Progenitor cell of endocrine pancreas (in vitro differentiated cells): ENCODE results near the gene TMEM89. TPM values are rescaled to one million over a fixed set of nuclear protein-coding genes. Genes with fewer than 3 reads are reported as not detected.

Source experiments
- DNase-seq: peaks from one replicate; pipeline ENCODE4 v3.0.0; 2021; ENCODE audit warnings: low spot score; ENCODE audit not compliant: unreplicated experiment
- H3K27ac Mint-ChIP-seq: 2 replicates; pipeline ENCODE4 v1.8.0; 2021; ENCODE audit warnings: mild to moderate bottlenecking, moderate library complexity, mixed read lengths
- H3K27me3 Mint-ChIP-seq: 2 replicates; pipeline ENCODE4 v1.8.0; 2021; ENCODE audit warnings: mixed read lengths
- H3K36me3 Mint-ChIP-seq: 2 replicates; pipeline ENCODE4 v1.8.0; 2022; ENCODE audit warnings: mixed read lengths; ENCODE audit not compliant: insufficient read depth
- H3K4me1 Mint-ChIP-seq: 2 replicates; pipeline ENCODE4 v1.8.0; 2021; ENCODE audit warnings: low read depth, mixed read lengths
- H3K4me3 Mint-ChIP-seq: 2 replicates; pipeline ENCODE4 v1.8.0; 2021; ENCODE audit warnings: low read depth, mild to moderate bottlenecking, moderate library complexity, mixed read lengths
- H3K9me3 Mint-ChIP-seq: 2 replicates; pipeline ENCODE4 v1.8.0; 2021; ENCODE audit warnings: low read depth, mixed read lengths
- total RNA-seq: library from RNA; stranded (reverse); gene quantifications from 2 replicates; pipeline ENCODE4 v1.2.1, GENCODE V29; 2021
- TF ChIP-seq, protein P1 (sequence below): fragments of 200-600 bp; sonication (generic); IDR thresholded peaks from one replicate; pipeline ENCODE4 v1.5.0; 2021; ENCODE audit warnings: antibody characterized with exemption, mild to moderate bottlenecking; ENCODE audit not compliant: unreplicated experiment

Gene TMEM89
- total RNA-seq, 1 donor from 2014 or later = not detected

DNA sequence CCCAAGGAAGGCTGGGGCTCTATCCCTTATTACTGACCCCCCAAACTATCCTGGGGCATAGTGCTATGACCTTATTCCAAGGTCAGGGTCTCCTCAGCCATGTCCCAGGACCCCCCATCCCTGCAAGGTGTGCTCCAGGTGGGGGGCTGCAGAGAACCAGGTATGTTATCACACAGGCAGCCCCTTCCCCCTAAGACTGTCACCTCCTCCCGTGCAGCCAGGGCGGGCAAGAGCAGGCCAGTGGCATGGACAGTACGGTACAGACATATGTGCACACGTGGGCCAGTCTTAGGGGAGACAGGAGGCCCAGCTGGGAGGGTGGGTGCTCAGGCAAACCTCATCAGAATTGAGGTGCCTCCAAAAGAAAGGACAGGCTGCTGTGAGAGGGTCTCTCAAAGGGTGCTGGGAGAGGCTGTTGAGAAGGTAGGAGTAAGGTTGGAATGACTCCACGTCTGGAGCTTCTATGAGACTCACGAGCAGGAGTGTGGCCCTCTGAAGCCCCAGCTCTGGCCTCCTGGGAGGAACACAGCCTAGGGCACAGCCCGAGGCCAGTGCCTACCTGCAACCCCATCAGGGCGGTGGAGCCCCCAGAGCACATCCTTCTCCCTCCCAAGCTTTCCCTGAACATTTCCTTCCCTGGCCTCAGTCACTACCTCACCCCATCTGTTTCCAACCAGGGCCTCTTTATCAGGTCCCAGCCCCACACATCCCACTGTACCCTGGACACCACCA is 24.7 kb downstream of the TMEM89 start:
- peak overlapping the region; percentile 48 for H3K27ac Mint-ChIP-seq
- H3K4me3 Mint-ChIP-seq = no peak overlapping the region
- H3K36me3 Mint-ChIP-seq = peaks cover 4% of the 10 kb centered on the region

DNA sequence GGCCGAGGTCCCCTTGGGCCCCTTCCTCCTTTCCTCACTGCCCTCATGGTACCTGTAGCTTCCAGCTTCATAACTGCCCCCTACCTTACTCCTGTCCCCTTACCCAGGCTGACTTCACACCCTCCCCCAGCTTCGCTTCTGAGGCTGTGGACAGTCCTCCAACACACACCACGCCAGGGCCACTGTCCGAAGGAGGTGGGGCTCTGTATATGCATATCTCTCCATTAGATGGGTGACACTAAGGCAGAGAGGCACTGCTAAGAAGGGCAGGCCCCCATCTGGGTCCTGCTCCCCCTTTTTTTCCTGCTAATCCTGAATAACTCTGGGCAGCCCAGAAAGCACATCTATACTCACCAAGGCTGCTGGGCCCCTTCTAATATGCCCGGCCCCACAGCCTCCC is 25.4 kb downstream of the TMEM89 start:
- TF ChIP-seq, protein P1, sequence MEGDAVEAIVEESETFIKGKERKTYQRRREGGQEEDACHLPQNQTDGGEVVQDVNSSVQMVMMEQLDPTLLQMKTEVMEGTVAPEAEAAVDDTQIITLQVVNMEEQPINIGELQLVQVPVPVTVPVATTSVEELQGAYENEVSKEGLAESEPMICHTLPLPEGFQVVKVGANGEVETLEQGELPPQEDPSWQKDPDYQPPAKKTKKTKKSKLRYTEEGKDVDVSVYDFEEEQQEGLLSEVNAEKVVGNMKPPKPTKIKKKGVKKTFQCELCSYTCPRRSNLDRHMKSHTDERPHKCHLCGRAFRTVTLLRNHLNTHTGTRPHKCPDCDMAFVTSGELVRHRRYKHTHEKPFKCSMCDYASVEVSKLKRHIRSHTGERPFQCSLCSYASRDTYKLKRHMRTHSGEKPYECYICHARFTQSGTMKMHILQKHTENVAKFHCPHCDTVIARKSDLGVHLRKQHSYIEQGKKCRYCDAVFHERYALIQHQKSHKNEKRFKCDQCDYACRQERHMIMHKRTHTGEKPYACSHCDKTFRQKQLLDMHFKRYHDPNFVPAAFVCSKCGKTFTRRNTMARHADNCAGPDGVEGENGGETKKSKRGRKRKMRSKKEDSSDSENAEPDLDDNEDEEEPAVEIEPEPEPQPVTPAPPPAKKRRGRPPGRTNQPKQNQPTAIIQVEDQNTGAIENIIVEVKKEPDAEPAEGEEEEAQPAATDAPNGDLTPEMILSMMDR = no peak
- Mint-ChIP-seq H3K4me1 (no peaks in the 10 kb centered on the region), H3K4me3 (no peak overlapping the region), H3K27me3 (peaks cover 11% of the 10 kb centered on the region), H3K9me3 (no peaks in the 10 kb centered on the region), H3K36me3 (peaks cover 4% of the 10 kb centered on the region), H3K27ac (no peak overlapping the region)
- DNase-seq = no peak

More for the DNA sequence above, 24.7 kb downstream of the TMEM89 start:
- TF ChIP-seq, protein P1 = no peak
- no peak for DNase-seq
- H3K9me3 Mint-ChIP-seq = no peaks in the 10 kb centered on the region
- H3K27me3 Mint-ChIP-seq = peaks cover 11% of the 10 kb centered on the region
- no peaks in the 10 kb centered on the region for H3K4me1 Mint-ChIP-seq

DNA sequence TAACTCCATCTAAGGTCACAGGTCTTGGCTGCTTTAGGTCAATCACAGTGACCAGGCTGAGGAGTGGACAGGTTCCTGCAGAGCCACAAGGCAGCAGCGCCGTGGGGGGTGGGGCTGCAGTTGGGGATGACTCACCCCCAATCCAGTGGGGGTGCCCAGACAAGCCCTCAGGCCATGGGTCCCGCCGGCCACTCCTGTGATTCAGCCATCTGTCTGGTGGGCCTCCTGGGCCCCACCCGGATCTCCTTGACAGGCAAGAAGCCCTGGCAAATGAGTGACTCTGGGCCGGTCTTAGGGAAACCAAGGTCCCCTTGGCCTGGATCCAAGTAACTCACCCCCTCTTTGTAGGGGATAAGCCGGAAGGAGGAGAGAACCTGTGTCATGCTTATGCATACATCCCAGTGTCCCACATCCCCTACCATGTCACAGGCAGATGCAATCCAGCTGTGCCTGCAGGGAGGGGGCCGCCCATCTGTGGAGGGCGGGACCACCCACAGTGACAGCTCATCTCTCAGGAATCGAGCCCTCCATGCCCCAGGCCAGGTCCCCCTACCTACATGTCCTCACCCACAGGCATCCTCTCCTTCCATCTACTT is 25.9 kb downstream of the TMEM89 start:
- H3K36me3 Mint-ChIP-seq = peaks cover 4% of the 10 kb centered on the region
- peaks cover 11% of the 10 kb centered on the region for H3K27me3 Mint-ChIP-seq
- no peaks in the 10 kb centered on the region for H3K9me3 Mint-ChIP-seq
- DNase-seq = no peak
- no peak overlapping the region for H3K27ac Mint-ChIP-seq
- TF ChIP-seq, protein P1 = no peak
- H3K4me3 Mint-ChIP-seq = no peak overlapping the region
- H3K4me1 Mint-ChIP-seq = no peaks in the 10 kb centered on the region

DNA sequence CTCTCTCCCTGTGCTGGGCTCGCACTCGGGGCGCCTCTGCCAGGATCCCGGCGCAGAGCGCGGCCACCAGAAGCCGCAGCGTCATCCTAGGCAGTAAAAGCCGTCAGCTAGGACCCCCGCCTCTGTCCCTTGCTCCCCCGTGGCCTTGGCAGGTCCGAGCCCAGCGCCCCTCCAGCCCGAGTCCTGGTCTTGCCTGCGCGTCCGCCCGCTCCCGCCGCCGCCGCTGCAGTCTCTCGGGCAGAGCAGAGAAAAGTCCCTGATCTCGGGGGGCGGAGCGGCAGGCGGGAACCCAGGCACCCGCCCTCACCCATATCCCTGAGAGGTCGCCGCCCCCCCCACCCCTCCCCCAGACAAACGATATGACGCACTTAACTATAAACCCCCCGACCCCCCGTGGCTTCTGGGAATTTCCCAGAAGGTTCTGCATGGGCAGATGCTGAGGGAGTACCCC is 26.5 kb downstream of the TMEM89 start, which contains the start of gene COL7A1:
Gene COL7A1, minus strand, starts transcription at position 255 of the 451 bp plus-strand sequence. Its CDS starts 170 bp downstream, at position 85.
- no peak for DNase-seq
- Mint-ChIP-seq H3K4me1 (no peaks in the 10 kb centered on the region), H3K9me3 (no peaks in the 10 kb centered on the region), H3K27me3 (peaks cover 11% of the 10 kb centered on the region), H3K4me3 (no peak within 1 kb of the TSS), H3K27ac (no peak within 1 kb of the TSS), H3K36me3 (peaks cover 4% of the 10 kb centered on the region)
- TF ChIP-seq, protein P1 = no peak

DNA sequence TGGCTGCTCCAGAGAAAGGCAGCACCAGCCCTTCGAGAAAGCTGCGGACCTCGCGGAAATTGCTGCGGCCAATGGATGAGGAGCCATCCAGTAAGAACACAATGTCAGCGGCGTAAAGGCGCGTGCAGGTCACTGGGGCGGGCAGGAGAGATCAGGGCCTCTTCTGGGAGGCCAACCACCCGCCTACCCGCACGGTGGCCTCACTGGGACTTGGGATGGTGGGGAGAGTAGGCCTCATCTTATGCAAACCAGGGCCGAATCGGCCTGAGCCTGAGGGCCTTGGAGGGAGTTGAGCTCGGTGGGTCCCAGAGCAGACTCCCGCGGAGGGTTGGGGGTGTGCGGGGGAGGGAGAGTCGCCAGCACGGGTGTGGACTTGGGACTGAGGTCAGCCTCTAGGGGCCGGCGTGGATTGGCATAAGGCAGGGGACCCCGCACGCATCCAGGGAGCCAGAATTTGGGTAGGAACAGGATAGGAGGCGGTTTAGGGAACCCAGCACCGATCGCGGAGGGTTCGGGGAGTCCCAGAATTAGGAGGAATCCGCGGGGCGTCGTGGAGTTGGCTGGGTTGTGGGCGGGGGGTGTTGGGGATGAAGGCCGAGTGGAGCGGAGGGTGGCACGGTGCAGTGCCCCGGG is 27.0 kb downstream of the TMEM89 start:
- H3K27ac Mint-ChIP-seq = no peak overlapping the region
- no peak for DNase-seq
- no peak overlapping the region for H3K4me3 Mint-ChIP-seq
- TF ChIP-seq, protein P1 = no peak
- no peaks in the 10 kb centered on the region for H3K4me1 Mint-ChIP-seq
- peaks cover 4% of the 10 kb centered on the region for H3K36me3 Mint-ChIP-seq
- H3K9me3 Mint-ChIP-seq = no peaks in the 10 kb centered on the region
- H3K27me3 Mint-ChIP-seq = peaks cover 11% of the 10 kb centered on the region
